Thyroid gland (tissue), 4 donors: ENCODE data around the gene TXLNA.

ENCODE experiments used
- POLR2A ChIP-seq, 2 donors: fragments of 450-650 bp; IDR thresholded peaks; one replicate each; pipeline ENCODE4 v1.6.1; 2017; ENCODE audit warnings: antibody characterized with exemption in 2 of 2, mild to moderate bottlenecking in 2 of 2, moderate library complexity in 1 of 2
- TF ChIP-seq, protein P1 (sequence below), 6 experiments: fragments of 200-600 bp in 3 of 6; fragments of 450-650 bp in 3 of 6; sonication (generic) in 3 of 6; IDR thresholded peaks; one replicate each; pipeline ENCODE4 v1.5.1; 2016 to 2019; ENCODE audit warnings: antibody characterized with exemption in 6 of 6, mild to moderate bottlenecking in 2 of 6, inconsistent platforms in 1 of 6, moderate library complexity in 1 of 6

DNA sequence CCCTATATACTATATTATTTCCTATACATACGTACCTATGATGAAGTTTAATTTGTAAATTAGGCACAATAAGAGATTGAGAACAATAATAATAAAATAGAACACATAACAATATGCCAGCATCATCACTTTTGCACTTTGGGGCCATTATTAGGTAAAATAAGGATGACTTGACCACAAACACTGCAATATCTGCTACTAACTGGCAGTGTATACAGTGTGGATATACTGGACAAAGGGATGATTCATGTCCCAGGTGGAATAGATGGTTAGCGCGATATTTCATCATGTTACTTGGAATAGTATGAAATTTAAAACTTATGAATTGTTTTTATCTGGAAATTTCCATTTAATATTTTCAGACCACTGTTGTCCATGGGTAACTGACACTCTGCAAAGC, 35.4 kb upstream of the TXLNA start:
- TF ChIP-seq, protein P1, sequence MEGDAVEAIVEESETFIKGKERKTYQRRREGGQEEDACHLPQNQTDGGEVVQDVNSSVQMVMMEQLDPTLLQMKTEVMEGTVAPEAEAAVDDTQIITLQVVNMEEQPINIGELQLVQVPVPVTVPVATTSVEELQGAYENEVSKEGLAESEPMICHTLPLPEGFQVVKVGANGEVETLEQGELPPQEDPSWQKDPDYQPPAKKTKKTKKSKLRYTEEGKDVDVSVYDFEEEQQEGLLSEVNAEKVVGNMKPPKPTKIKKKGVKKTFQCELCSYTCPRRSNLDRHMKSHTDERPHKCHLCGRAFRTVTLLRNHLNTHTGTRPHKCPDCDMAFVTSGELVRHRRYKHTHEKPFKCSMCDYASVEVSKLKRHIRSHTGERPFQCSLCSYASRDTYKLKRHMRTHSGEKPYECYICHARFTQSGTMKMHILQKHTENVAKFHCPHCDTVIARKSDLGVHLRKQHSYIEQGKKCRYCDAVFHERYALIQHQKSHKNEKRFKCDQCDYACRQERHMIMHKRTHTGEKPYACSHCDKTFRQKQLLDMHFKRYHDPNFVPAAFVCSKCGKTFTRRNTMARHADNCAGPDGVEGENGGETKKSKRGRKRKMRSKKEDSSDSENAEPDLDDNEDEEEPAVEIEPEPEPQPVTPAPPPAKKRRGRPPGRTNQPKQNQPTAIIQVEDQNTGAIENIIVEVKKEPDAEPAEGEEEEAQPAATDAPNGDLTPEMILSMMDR (IDR thresholded peaks at IDR 0.05) = no peak
- TF ChIP-seq POLR2A (IDR thresholded peaks at IDR 0.05) = no peak
